GM19351 (cell line): Measurements from ENCODE around the gene LHFPL2.
"Not testable (repeated sequence)": the region's sequence is repeated elsewhere in the genome, so short reads cannot be mapped to it uniquely, and the experiment has no call there.

Source experiments
- ATAC-seq: cut with Tn5 transposase; IDR thresholded peaks from one replicate; pipeline ENCODE4 v1.9.1; 2021; ENCODE audit warnings: mild to moderate bottlenecking, moderate library complexity; ENCODE audit not compliant: unreplicated experiment

LHFPL2 gene

GRCh38 chr5:78648359-78649210, at the start of gene LHFPL2:
TSS of gene LHFPL2 (minus strand) at chr5:78648772. CDS start at chr5:78510213, 138,559 bp downstream.
- ATAC-seq, result peak; percentile 62

- no peak for ATAC-seq
Measured at GRCh38 chr5:78696637-78697036, 48.1 kb upstream of the LHFPL2 start.

- ATAC-seq, result not testable (repeated sequence)
Measured at GRCh38 chr5:78696052-78696451, 47.5 kb upstream of the LHFPL2 start.

GRCh38 chr5:78693339-78693738, 44.8 kb upstream of the LHFPL2 start:
- ATAC-seq, result no peak

GRCh38 chr5:78691084-78691960, 42.8 kb upstream of the LHFPL2 start:
- ATAC-seq, result no peak

GRCh38 chr5:78690253-78690972, 41.8 kb upstream of the LHFPL2 start:
- ATAC-seq, result no peak

GRCh38 chr5:78689540-78690252, 41.1 kb upstream of the LHFPL2 start:
- no peak for ATAC-seq

- not testable (repeated sequence) for ATAC-seq
Measured at GRCh38 chr5:78687514-78687913, 38.9 kb upstream of the LHFPL2 start.

- ATAC-seq, result not testable (repeated sequence)
Measured at GRCh38 chr5:78683905-78684304, 35.3 kb upstream of the LHFPL2 start.

- ATAC-seq, result no peak
Measured at GRCh38 chr5:78679905-78680304, 31.3 kb upstream of the LHFPL2 start.

GRCh38 chr5:78677777-78678668, 29.5 kb upstream of the LHFPL2 start:
- peak; percentile 91 for ATAC-seq

GRCh38 chr5:78675956-78676730, 27.6 kb upstream of the LHFPL2 start:
- no peak for ATAC-seq

- not testable (repeated sequence) for ATAC-seq
Measured at GRCh38 chr5:78673827-78674226, 25.3 kb upstream of the LHFPL2 start.

GRCh38 chr5:78672154-78672553, 23.6 kb upstream of the LHFPL2 start:
- ATAC-seq, result no peak

- ATAC-seq, result no peak
Measured at GRCh38 chr5:78671609-78672008, 23.0 kb upstream of the LHFPL2 start.

- no peak for ATAC-seq
Measured at GRCh38 chr5:78670701-78671269, 22.2 kb upstream of the LHFPL2 start.

GRCh38 chr5:78669331-78669730, 20.8 kb upstream of the LHFPL2 start:
- no peak for ATAC-seq

GRCh38 chr5:78667461-78668103, 19.0 kb upstream of the LHFPL2 start:
- ATAC-seq, result no peak
